Left lung (tissue), 14 donors: Measurements from ENCODE around the gene SAT2. TPM values are rescaled to one million over a fixed set of nuclear protein-coding genes. Genes with fewer than 3 reads are reported as not detected.

Experiments used
- ATAC-seq: fragments of 200-7000 bp; cut with Tn5 transposase; one replicate; pipeline ENCODE4 v1.9.1; 2020; ENCODE audit warnings: moderate library complexity
- DNase-seq, 4 donors: peaks; one replicate each; pipeline ENCODE4 v3.0.0-alpha.2; 2013 to 2020
- H3K27ac ChIP-seq, 2 donors: fragments of 200-600 bp; sonication (generic) in 1 of 2; one replicate each; pipeline versions ENCODE4 v1.5.0 to v1.8.0; 2020 to 2021
- H3K27me3 ChIP-seq, 2 donors: fragments of 200-600 bp; sonication (generic) in 1 of 2; one replicate each; pipeline versions ENCODE4 v1.5.0 to v1.8.0; 2020 to 2021
- H3K36me3 ChIP-seq, 2 donors: fragments of 200-600 bp; sonication (generic) in 1 of 2; one replicate each; pipeline versions ENCODE4 v1.5.0 to v1.8.0; 2020 to 2021
- H3K4me1 ChIP-seq, 2 donors: fragments of 200-600 bp; one replicate each; pipeline ENCODE4 v1.8.0; 2021
- H3K4me3 ChIP-seq, 2 donors: fragments of 200-600 bp; sonication (generic) in 1 of 2; one replicate each; pipeline versions ENCODE4 v1.5.0 to v1.8.0; 2020 to 2021; ENCODE audit warnings: mild to moderate bottlenecking in 1 of 2
- H3K9me3 ChIP-seq, 2 donors: fragments of 200-600 bp; sonication (generic) in 1 of 2; one replicate each; pipeline versions ENCODE4 v1.5.0 to v1.8.0; 2020 to 2021
- CTCF ChIP-seq, 2 donors: fragments of 200-600 bp; sonication (generic) in 1 of 2; IDR thresholded peaks; one replicate each; pipeline versions ENCODE4 v1.5.0 to v1.8.0; 2021; ENCODE audit warnings: antibody characterized with exemption in 2 of 2
- intact Hi-C, 2 donors: fragments of 100-400 bp; cut with DNase I; formaldehyde crosslinking; loops; one replicate each; pipeline versions ENCODE4 v1.11.2 to v1.14.2; 2022
- long read RNA-seq, 12 donors: library from polyadenylated mRNA in 2 of 12; unstranded in 2 of 12; transcript quantifications; one replicate each; pipeline ENCODE4 v2.0.0 and lab custom pipeline, GENCODE V29; 2019 to 2026
- polyA plus RNA-seq, 6 donors: library from polyadenylated mRNA; unstranded; fragments of 120-200 nt; gene quantifications; one replicate each; pipeline ENCODE4 v1.2.1, GENCODE V29; 2013; ENCODE audit not compliant: insufficient read length in 6 of 6
- total RNA-seq, 2 donors: library from RNA; stranded (reverse); fragmentation: NEBNext Ultra II Directional; extraction: Animal tissue kit (Norgen Biotek cat#: 25700); gene quantifications; one replicate each; pipeline ENCODE4 v1.2.1, GENCODE V29; 2021
- donor health status: DM: no; HTN: yes; CAD: no.
- donor health status: DM: no; HTN: no; CAD: no.

SAT2 gene
- 10 to 100 TPM; 59.8 to 77.3 TPM for total RNA-seq
- 10 to 100 TPM; 78.2 to 95.9 (median 87.2) TPM for polyA plus RNA-seq
- long read RNA-seq, donor 1, transcript SAT2-202 (6 exons, 974 nt): minor isoform, 16 of 70 reads
- long read RNA-seq, donor 1, transcript SAT2-208 (5 exons, 640 nt): minor isoform, 5 of 70 reads
- long read RNA-seq, donor 1, transcript SAT2-214 (1 exons, 1,563 nt): major isoform, 18 of 70 reads
- long read RNA-seq, donor 1, transcript SAT2-201 (6 exons, 946 nt): minor isoform, 13 of 70 reads
- long read RNA-seq, donor 1, partial matches to known transcripts: 6 of 70 reads
- long read RNA-seq, donor 1, other reads (novel, unspliced or antisense): 0 of 70 reads
- long read RNA-seq, donor 2, transcript SAT2-201 (6 exons, 946 nt): minor isoform, 6 of 42 reads
- long read RNA-seq, donor 2, transcript SAT2-214 (1 exons, 1,563 nt): major isoform, 16 of 42 reads
- long read RNA-seq, donor 2, transcript SAT2-202 (6 exons, 974 nt): minor isoform, 11 of 42 reads
- long read RNA-seq, donor 2, transcript SAT2-213 (5 exons, 582 nt): minor isoform, 7 of 42 reads
- long read RNA-seq, donor 2, partial matches to known transcripts: 0 of 42 reads
- long read RNA-seq, donor 2, other reads (novel, unspliced or antisense): 0 of 42 reads
- long read RNA-seq, donor 3, transcript SAT2-214 (1 exons, 1,563 nt): major isoform, 16 of 56 reads
- long read RNA-seq, donor 3, transcript SAT2-201 (6 exons, 946 nt): minor isoform, 7 of 56 reads
- long read RNA-seq, donor 3, transcript SAT2-202 (6 exons, 974 nt): minor isoform, 15 of 56 reads
- long read RNA-seq, donor 3, partial matches to known transcripts: 5 of 56 reads
- long read RNA-seq, donor 3, other reads (novel, unspliced or antisense): 0 of 56 reads
- long read RNA-seq, donor 4, transcript SAT2-202 (6 exons, 974 nt): major isoform, 30 of 69 reads
- long read RNA-seq, donor 4, transcript SAT2-213 (5 exons, 582 nt): minor isoform, 7 of 69 reads
- long read RNA-seq, donor 4, transcript SAT2-201 (6 exons, 946 nt): minor isoform, 13 of 69 reads
- long read RNA-seq, donor 4, transcript SAT2-208 (5 exons, 640 nt): minor isoform, 7 of 69 reads
- long read RNA-seq, donor 4, partial matches to known transcripts: 3 of 69 reads
- long read RNA-seq, donor 4, other reads (novel, unspliced or antisense): 7 of 69 reads
- long read RNA-seq, donor 5, transcript SAT2-202 (6 exons, 974 nt): major isoform, 12 of 51 reads
- long read RNA-seq, donor 5, transcript SAT2-204 (2 exons, 765 nt): minor isoform, 6 of 51 reads
- long read RNA-seq, donor 5, transcript SAT2-201 (6 exons, 946 nt): minor isoform, 9 of 51 reads
- long read RNA-seq, donor 5, transcript SAT2-214 (1 exons, 1,563 nt): major isoform, 12 of 51 reads
- long read RNA-seq, donor 5, partial matches to known transcripts: 0 of 51 reads
- long read RNA-seq, donor 5, other reads (novel, unspliced or antisense): 0 of 51 reads
- long read RNA-seq, donor 6, transcript SAT2-214 (1 exons, 1,563 nt): major isoform, 14 of 51 reads
- long read RNA-seq, donor 6, transcript SAT2-208 (5 exons, 640 nt): minor isoform, 6 of 51 reads
- long read RNA-seq, donor 6, transcript SAT2-202 (6 exons, 974 nt): minor isoform, 9 of 51 reads
- long read RNA-seq, donor 6, transcript SAT2-201 (6 exons, 946 nt): minor isoform, 7 of 51 reads
- long read RNA-seq, donor 6, partial matches to known transcripts: 0 of 51 reads
- long read RNA-seq, donor 6, other reads (novel, unspliced or antisense): 0 of 51 reads
- long read RNA-seq, donor 7, transcript SAT2-202 (6 exons, 974 nt): minor isoform, 7 of 34 reads
- long read RNA-seq, donor 7, transcript SAT2-214 (1 exons, 1,563 nt): major isoform, 13 of 34 reads
- long read RNA-seq, donor 7, partial matches to known transcripts: 0 of 34 reads
- long read RNA-seq, donor 7, other reads (novel, unspliced or antisense): 0 of 34 reads
- long read RNA-seq, donor 8, transcript SAT2-201 (6 exons, 946 nt): minor isoform, 6 of 42 reads
- long read RNA-seq, donor 8, transcript SAT2-202 (6 exons, 974 nt): minor isoform, 7 of 42 reads
- long read RNA-seq, donor 8, transcript SAT2-214 (1 exons, 1,563 nt): major isoform, 10 of 42 reads
- long read RNA-seq, donor 8, transcript SAT2-213 (5 exons, 582 nt): major isoform, 10 of 42 reads
- long read RNA-seq, donor 8, partial matches to known transcripts: 0 of 42 reads
- long read RNA-seq, donor 8, other reads (novel, unspliced or antisense): 0 of 42 reads
- long read RNA-seq, donor 9, partial matches to known transcripts: 0 of 1 reads
- long read RNA-seq, donor 9, other reads (novel, unspliced or antisense): 0 of 1 reads
- long read RNA-seq, donor 10, transcript SAT2-201 (6 exons, 946 nt): minor isoform, 24 of 72 reads
- long read RNA-seq, donor 10, transcript SAT2-202 (6 exons, 974 nt): major isoform, 33 of 72 reads
- long read RNA-seq, donor 10, transcript SAT2-205 (6 exons, 860 nt): minor isoform, 7 of 72 reads
- long read RNA-seq, donor 10, partial matches to known transcripts: 1 of 72 reads
- long read RNA-seq, donor 10, other reads (novel, unspliced or antisense): 3 of 72 reads
- long read RNA-seq, donor 11: 0 reads
- long read RNA-seq, donor 12, transcript SAT2-201 (6 exons, 946 nt): minor isoform, 6 of 47 reads
- long read RNA-seq, donor 12, transcript SAT2-213 (5 exons, 582 nt): major isoform, 16 of 47 reads
- long read RNA-seq, donor 12, transcript SAT2-214 (1 exons, 1,563 nt): minor isoform, 10 of 47 reads
- long read RNA-seq, donor 12, transcript SAT2-202 (6 exons, 974 nt): minor isoform, 7 of 47 reads
- long read RNA-seq, donor 12, partial matches to known transcripts: 0 of 47 reads
- long read RNA-seq, donor 12, other reads (novel, unspliced or antisense): 0 of 47 reads

GRCh38 chr17:7627250-7628121, at the start of gene SAT2:
Gene SAT2, minus strand, starts transcription at chr17:7627821. Its CDS starts 186 bp downstream, at chr17:7627635.
- no peaks in the 10 kb centered on the region for H3K36me3 ChIP-seq
- H3K4me3 ChIP-seq: peak within 1 kb of the TSS; percentile 62 to 69
- peaks cover 10 to 20% of the 10 kb centered on the region in 2 donors for H3K4me1 ChIP-seq
- ATAC-seq (peak; percentile 99), DNase-seq (peak; percentile 93 to 96 (median 95))
- peak within 1 kb of the TSS; percentile 83 to 85 for H3K27ac ChIP-seq
- no peaks in the 10 kb centered on the region for H3K9me3 ChIP-seq
- H3K27me3 ChIP-seq: no peaks in the 10 kb centered on the region
- TF ChIP-seq CTCF (IDR thresholded peaks at IDR 0.05): no peak
- intact Hi-C loops: no loop called here

- peak in 1 of 4 donors; percentile 41 for DNase-seq
- Histone ChIP-seq H3K9me3 (peaks cover 0 to 8% of the 10 kb centered on the region in 2 donors), H3K36me3 (peaks cover 0 to 50% of the 10 kb centered on the region in 2 donors), H3K27me3 (no peaks in the 10 kb centered on the region), H3K4me1 (no peaks in the 10 kb centered on the region), H3K4me3 (no peak overlapping the region), H3K27ac (no peak overlapping the region)
- intact Hi-C loops: no loop called here
- TF ChIP-seq CTCF (IDR thresholded peaks at IDR 0.05): no peak
- ATAC-seq: no peak
Observed at GRCh38 chr17:7676533-7676932, 48.9 kb upstream of the SAT2 start.

GRCh38 chr17:7674934-7675333, 47.3 kb upstream of the SAT2 start:
- H3K36me3 ChIP-seq: peaks cover 0 to 66% of the 10 kb centered on the region in 2 donors
- no peak overlapping the region for H3K4me3 ChIP-seq
- peaks cover 0 to 8% of the 10 kb centered on the region in 2 donors for H3K9me3 ChIP-seq
- no peaks in the 10 kb centered on the region for H3K27me3 ChIP-seq
- no peaks in the 10 kb centered on the region for H3K4me1 ChIP-seq
- intact Hi-C loops: no loop called here
- DNase-seq (peak in 1 of 4 donors; percentile 39), ATAC-seq (no peak)
- TF ChIP-seq CTCF (IDR thresholded peaks at IDR 0.05): no peak
- no peak overlapping the region for H3K27ac ChIP-seq
